SK-N-MC (cell line): ENCODE results near the gene FBF1.

Source experiments
- EZH2 ChIP-seq: fragments of 200-600 bp; sonication (generic); IDR thresholded peaks from one replicate; pipeline ENCODE4 v1.6.1; 2017; ENCODE audit warnings: antibody characterized with exemption
- FOXP2 ChIP-seq: optimal IDR thresholded peaks from 2 replicates; pipeline ENCODE3; 2011; ENCODE audit warnings: mild to moderate bottlenecking, moderate library complexity; ENCODE audit not compliant: insufficient read depth; ENCODE audit errors: extremely low read length, control extremely low read depth
- POLR2AphosphoS5 ChIP-seq: IDR thresholded peaks from 2 replicates; pipeline ENCODE4 v1.6.1; 2012; ENCODE audit warnings: mild to moderate bottlenecking, low read depth, low read length, borderline replicate concordance

DNA sequence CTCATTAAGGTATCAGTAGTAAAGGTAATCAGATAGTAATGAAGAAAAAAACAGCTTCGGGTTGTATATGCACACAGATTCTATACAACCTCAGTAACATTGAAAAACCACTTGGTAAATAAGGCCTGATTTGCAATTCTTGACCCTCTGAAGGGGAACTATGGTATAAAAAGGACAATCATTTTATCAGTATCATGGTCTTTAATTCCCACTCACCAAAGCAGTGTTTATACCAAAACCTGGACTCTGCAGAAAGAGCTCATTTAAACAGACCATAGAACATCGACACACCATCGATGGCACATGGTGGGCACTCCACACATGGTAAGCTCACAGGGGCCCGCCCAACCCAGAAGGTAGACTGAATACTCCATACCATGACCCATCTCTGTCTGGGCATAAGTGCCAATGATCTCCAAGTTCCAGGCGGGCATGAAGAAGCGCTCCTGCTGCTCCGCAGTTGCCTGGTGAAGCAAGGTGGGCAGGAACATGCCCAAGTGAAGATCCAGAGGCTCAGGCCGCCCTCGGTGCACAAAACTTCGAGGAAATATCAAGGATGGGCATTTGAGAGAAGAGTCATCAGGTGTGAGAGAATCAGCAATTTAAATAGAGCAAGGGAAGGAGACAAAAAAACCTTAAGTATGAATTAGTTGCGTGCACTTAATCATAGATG lies 19.1 kb upstream of the FBF1 start:
- TF ChIP-seq EZH2 (no peak), POLR2AphosphoS5 (no peak), FOXP2 (no peak)
